ENCODE results near the gene PIGP. TPM values are rescaled to one million over a fixed set of nuclear protein-coding genes. Genes with fewer than 3 reads are reported as not detected.
A peak's percentile ranks its signal among the peaks of the same experiment; 100 is the strongest.

The PIGP gene
- total and polyA plus RNA-seq, 9 of the 15 experiments (the other 6 are each of a cell fraction or from before 2014, with no cell fraction given): 18.3 to 122 (median 35.6) TPM

DNA sequence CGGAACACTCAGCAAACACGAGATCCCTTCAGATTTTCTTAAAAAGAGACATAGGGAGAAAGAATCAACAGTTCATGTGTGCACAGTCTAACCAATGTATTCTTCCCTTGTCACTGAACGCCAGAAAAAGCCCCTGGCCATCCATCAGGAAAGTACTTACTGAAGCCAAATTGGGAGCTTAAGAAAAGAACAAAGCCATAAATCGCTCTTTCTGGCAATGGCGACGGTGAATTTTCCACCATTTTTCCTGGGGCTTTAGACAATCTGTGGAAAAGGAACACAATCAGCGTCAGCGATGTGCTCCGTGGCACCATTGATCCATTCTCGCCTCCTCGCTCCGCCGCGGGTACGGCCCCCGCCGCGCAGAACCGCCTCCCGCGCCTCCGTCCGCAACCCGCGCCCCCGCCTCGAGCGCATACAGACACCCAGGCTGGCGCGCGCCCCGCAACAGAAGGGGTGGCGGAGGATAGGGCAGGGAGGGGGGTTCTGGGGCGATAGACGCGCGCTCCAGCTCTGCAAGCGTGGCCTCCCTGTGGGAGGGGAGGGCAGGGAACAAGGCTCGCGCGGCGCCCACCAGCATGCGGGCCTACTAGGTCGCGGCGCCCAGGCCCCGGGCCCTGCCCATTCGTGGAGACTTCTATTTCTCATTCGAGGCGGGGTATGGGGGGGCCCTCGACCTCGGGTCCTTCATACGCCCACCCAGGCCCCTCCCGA, 440 bp downstream of the PIGP start (continued):
- TF ChIP-seq ZFP30 (CRISPR knock-in tag; IDR thresholded peaks at IDR 0.05; ENCODE audit: borderline replicate concordance) (no peak), NBN (IDR thresholded peaks at IDR 0.05; ENCODE audit: low read depth) (0 out of 2 replicates have a peak, but pooled peaks have one; percentile 36), OTX1 (CRISPR knock-in tag; IDR thresholded peaks at IDR 0.05) (0 out of 2 replicates have a peak, but pooled peaks have one; percentile 76), SRSF3 (IDR thresholded peaks at IDR 0.05; ENCODE audit: insufficient read depth, low read length) (no peak), ERF (CRISPR knock-in tag; IDR thresholded peaks at IDR 0.05) (peak; percentile 80; the same call in 1 of the 2 replicates), ETS2 (tag; IDR thresholded peaks at IDR 0.05; ENCODE audit: borderline replicate concordance, poor library complexity, severe bottlenecking) (no peak), SREBF2 (CRISPR knock-in tag; IDR thresholded peaks at IDR 0.05) (no peak), CEBPB (tag; IDR thresholded peaks at IDR 0.05) (no peak), PTRF (tag; IDR thresholded peaks at IDR 0.05) (no peak), SRF (CRISPR knock-in tag; IDR thresholded peaks at IDR 0.05) (no peak), SMARCC2 (IDR thresholded peaks at IDR 0.05; ENCODE audit: low read depth) (no peak), ZC3H4 (CRISPR knock-in tag; IDR thresholded peaks at IDR 0.05; ENCODE audit: borderline replicate concordance) (peak; percentile 88; the same call in 1 of the 2 replicates), BRD9 (IDR thresholded peaks at IDR 0.05; ENCODE audit: low read depth, partially characterized antibody) (no peak), ZNF408 (CRISPR knock-in tag; IDR thresholded peaks at IDR 0.05; ENCODE audit: low read depth) (no peak), HDAC8 (tag; IDR thresholded peaks at IDR 0.05) (no peak), NR3C1 (CRISPR knock-in tag; IDR thresholded peaks at IDR 0.05) (no peak)
- TF ChIP-seq, protein P1, sequence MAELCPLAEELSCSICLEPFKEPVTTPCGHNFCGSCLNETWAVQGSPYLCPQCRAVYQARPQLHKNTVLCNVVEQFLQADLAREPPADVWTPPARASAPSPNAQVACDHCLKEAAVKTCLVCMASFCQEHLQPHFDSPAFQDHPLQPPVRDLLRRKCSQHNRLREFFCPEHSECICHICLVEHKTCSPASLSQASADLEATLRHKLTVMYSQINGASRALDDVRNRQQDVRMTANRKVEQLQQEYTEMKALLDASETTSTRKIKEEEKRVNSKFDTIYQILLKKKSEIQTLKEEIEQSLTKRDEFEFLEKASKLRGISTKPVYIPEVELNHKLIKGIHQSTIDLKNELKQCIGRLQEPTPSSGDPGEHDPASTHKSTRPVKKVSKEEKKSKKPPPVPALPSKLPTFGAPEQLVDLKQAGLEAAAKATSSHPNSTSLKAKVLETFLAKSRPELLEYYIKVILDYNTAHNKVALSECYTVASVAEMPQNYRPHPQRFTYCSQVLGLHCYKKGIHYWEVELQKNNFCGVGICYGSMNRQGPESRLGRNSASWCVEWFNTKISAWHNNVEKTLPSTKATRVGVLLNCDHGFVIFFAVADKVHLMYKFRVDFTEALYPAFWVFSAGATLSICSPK (IDR thresholded peaks at IDR 0.05; ENCODE audit: borderline replicate concordance): no peak
- TF ChIP-seq, protein P2, sequence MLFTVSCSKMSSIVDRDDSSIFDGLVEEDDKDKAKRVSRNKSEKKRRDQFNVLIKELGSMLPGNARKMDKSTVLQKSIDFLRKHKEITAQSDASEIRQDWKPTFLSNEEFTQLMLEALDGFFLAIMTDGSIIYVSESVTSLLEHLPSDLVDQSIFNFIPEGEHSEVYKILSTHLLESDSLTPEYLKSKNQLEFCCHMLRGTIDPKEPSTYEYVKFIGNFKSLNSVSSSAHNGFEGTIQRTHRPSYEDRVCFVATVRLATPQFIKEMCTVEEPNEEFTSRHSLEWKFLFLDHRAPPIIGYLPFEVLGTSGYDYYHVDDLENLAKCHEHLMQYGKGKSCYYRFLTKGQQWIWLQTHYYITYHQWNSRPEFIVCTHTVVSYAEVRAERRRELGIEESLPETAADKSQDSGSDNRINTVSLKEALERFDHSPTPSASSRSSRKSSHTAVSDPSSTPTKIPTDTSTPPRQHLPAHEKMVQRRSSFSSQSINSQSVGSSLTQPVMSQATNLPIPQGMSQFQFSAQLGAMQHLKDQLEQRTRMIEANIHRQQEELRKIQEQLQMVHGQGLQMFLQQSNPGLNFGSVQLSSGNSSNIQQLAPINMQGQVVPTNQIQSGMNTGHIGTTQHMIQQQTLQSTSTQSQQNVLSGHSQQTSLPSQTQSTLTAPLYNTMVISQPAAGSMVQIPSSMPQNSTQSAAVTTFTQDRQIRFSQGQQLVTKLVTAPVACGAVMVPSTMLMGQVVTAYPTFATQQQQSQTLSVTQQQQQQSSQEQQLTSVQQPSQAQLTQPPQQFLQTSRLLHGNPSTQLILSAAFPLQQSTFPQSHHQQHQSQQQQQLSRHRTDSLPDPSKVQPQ (CRISPR knock-in tag; IDR thresholded peaks at IDR 0.05; ENCODE audit: borderline replicate concordance): no peak
- TF ChIP-seq, protein P3, sequence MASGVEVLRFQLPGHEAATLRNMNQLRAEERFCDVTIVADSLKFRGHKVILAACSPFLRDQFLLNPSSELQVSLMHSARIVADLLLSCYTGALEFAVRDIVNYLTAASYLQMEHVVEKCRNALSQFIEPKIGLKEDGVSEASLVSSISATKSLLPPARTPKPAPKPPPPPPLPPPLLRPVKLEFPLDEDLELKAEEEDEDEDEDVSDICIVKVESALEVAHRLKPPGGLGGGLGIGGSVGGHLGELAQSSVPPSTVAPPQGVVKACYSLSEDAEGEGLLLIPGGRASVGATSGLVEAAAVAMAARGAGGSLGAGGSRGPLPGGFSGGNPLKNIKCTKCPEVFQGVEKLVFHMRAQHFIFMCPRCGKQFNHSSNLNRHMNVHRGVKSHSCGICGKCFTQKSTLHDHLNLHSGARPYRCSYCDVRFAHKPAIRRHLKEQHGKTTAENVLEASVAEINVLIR (CRISPR knock-in tag; IDR thresholded peaks at IDR 0.05): no peak

All from K562 (cell line).